Stimulated activated CD8-positive, alpha-beta memory T cell treated with anti-CD3 and anti-CD28 coated beads, Interleukin-15, amount 100 ng/mL, for 1 hour (primary cell): ENCODE data around the gene NRP1.
"Not testable (repeated sequence)": the region's sequence is repeated elsewhere in the genome, so short reads cannot be mapped to it uniquely, and the experiment has no call there.

Experiments used
- DNase-seq: peaks from one replicate; pipeline ENCODE4 v3.0.0-alpha.2; 2020; ENCODE audit warnings: low read depth

Gene NRP1

DNA sequence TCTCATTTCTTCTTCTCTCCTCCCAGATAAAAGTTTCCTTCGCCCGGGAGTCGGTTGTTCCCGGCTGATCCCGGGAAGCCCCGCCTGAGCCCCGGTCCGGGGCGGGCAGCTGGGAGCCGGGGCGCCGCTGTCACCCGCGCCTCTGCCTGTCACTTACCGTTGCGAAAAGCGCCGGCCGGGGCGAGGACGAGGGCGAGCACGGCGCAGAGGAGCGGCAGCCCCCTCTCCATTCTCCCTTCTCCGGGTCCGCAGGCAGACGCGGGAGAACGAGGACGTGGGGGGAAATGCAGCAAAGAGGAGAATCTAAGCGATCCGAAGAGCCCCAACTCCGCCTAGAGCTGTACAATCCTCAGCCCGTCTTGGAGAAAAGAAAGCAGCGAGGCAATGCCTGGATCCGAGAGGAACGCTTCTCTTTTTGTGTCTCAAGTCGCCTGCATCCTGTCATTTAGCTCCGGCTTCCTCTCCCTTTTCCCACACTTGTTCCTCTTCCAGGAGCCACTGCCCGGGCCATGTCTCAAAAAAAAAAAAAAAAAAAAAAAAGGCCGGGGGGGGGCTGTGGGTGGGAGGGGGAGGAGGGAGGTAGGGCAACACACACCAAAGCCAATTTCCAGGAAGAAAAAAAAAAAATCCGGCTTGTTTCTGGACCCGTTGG lies at the start of gene NRP1:
Gene NRP1 (minus strand): TSS at position 515 of the 652 bp plus-strand sequence. CDS start 285 bp downstream, at position 230.
- no peak for DNase-seq

- DNase-seq, result not testable (repeated sequence)
These were observed 49.7 kb upstream of the NRP1 start for GRCh38 chr10:33384201-33384600.

- DNase-seq, result no peak
These were observed 48.6 kb upstream of the NRP1 start for GRCh38 chr10:33382921-33383713.

- no peak for DNase-seq
These were observed 47.7 kb upstream of the NRP1 start for GRCh38 chr10:33382216-33382600.

- no peak for DNase-seq
These were observed 47.2 kb upstream of the NRP1 start for GRCh38 chr10:33381451-33382215.

GRCh38 chr10:33377658-33378025 lies 43.2 kb upstream of the NRP1 start:
- DNase-seq, result no peak

- DNase-seq, result no peak
These were observed 42.6 kb upstream of the NRP1 start for GRCh38 chr10:33376976-33377657.

- no peak for DNase-seq
These were observed 42.0 kb upstream of the NRP1 start for GRCh38 chr10:33376476-33376875.

DNA sequence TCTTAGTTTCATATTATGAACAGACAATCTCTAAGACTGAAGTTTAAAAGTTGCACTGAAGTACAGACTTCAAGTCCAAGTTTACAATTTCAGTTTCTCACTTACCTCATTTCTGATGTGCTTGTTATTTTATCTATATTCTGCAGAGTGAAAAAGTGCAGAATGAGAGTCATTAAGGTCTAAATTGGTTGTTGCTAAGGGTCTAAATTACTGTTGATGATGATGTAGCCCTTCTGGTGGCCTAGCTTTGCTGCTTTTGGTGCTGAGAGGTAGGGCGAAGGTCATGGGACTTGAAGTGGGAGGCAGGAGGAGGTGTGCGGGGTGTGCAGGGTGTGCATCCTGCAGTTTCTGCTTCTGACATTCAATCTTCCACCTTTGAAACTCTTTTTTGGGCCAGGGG lies 38.8 kb upstream of the NRP1 start:
- no peak for DNase-seq

DNA sequence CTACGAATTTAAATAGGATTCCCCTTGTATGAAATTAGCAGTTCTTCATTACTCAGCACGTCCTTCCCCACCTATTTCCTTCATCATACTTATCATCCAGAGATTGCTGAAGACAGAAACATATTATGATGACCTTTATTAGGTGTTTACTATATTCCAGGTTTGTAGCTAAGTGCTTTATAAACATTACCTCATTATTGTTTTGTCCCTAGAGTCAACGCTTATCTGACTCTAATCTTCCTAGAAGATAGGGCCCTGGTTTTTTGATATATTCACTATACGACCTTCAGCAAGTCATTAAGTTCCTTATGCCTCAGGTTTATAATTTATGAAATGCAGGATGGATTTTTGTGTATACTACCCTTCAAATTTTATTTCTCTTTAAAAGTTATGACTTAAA lies 36.8 kb upstream of the NRP1 start:
- no peak for DNase-seq

DNA sequence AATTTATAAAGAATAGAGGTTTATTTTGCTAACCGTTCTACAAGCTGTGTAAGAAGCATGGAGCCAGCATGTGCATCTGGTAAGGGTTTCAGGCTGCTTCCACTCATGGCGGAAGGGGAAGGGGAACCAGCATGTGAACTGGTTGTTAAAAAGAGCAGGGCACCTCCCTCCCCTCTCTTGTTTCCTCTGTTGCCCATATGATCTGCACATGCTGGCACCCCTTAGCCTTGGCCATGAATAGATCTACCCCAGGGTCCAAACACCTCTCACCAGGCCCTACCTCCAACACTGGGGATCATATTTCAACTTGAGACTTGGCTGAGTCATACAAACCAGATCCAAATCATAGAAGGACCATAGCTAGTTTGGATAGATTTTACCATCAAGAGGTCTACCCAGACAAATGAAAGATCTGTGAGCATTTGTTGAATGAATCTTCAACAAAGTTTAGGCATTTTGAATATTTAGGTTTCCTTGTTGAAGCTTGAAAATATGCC lies 36.0 kb upstream of the NRP1 start:
- DNase-seq, result no peak

DNA sequence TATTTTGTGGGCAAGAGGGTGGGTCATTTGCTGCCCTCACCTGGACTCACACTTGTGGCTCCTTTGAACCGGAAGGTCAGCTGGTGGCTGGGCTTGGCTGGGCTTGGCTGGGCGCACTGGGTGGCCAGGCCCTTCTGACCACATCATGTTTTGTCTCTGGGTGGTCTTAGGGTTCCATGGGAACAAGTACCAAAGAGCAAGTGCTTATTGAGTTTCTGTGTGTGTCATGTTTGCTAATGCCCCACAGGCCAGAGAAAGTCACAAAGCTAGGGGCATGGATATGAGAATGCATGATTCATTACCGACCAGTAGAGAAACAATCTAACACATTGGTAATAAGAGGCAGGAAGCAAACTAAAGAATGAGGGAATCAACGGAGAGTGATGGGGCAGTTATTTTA lies 33.6 kb upstream of the NRP1 start:
- DNase-seq, result no peak

GRCh38 chr10:33365871-33366411 lies 31.5 kb upstream of the NRP1 start:
- DNase-seq, result no peak

DNA sequence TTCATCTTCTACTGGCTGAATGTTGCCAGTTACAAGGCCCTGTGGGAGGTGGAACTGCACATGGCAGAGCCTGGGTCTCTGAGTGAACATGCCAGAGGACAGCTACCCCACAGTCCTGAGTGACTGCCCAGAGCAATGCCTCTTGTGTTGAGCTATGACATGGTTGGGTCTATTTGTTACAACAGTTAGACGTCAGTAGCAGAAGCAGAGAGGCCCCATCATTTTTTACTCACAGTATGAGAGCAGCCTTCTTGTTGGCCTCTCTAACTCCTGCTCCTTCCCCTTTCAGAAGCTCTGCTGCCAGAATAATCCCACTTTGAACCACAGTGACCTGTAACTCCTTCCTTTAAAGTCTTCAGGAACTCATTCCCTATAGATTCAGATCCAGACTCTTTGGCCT lies 30.8 kb upstream of the NRP1 start:
- DNase-seq, result no peak

GRCh38 chr10:33363106-33363505 lies 28.6 kb upstream of the NRP1 start:
- DNase-seq, result no peak

GRCh38 chr10:33358016-33358415 lies 23.5 kb upstream of the NRP1 start:
- DNase-seq, result no peak

- no peak for DNase-seq
These were observed 20.8 kb upstream of the NRP1 start for GRCh38 chr10:33355274-33355673.

- DNase-seq, result no peak
These were observed 19.4 kb upstream of the NRP1 start for GRCh38 chr10:33353853-33354252.

- DNase-seq, result no peak
These were observed 18.9 kb upstream of the NRP1 start for GRCh38 chr10:33353334-33353733.

- DNase-seq, result no peak
These were observed 18.1 kb upstream of the NRP1 start for GRCh38 chr10:33352615-33353014.

DNA sequence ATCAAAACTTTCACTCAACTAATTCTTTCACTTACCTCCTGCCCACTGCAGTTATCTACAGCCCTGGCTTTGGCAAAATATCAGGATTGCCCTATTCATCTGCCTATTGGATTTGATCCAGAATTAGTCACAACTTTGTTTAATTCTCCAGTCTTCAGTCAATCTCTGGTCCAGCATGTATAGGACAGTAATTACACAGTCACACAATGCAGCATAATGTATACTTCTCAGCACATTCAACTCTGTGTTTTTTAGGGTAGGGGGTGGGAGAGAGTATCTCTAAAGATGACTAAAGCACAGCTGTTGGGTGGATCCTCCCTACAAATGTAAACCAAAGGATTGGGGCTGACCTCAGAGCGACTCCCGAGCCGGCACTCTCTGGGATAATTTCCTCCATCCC lies 17.7 kb upstream of the NRP1 start:
- DNase-seq, result no peak

DNA sequence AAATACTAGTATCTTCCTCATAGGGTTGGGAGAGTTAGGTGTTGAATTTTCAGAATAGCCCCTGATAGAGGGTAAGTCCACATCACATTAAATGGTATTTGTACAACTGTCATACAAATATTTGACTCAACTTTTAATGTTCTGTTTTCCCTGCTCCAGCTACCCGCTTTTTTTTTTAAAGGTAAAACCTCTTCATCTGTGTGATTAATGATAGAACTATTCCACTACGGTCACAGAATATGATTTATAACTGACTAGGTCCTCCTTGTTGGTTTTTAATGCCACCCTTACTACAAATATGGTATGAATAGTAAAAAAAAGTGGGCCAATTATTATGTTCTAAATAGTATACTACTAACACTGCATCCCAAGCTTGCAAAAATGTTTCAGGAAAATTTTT lies 15.6 kb upstream of the NRP1 start:
- DNase-seq, result no peak
